GM12864 (cell line): ENCODE results near the gene ELK3.

Source experiments
- DNase-seq: peaks from one replicate; pipeline ENCODE4 v3.0.0-alpha.2; 2011; ENCODE audit warnings: low read depth
- H3K4me3 ChIP-seq: 2 replicates; pipeline ENCODE4 v1.5.1; 2011; ENCODE audit warnings: mild to moderate bottlenecking, low read depth, low read length, control low read depth
- CTCF ChIP-seq: IDR thresholded peaks from 2 replicates; pipeline ENCODE4 v1.5.1; 2011; ENCODE audit warnings: low read depth, mild to moderate bottlenecking, moderate library complexity, low read length, control low read depth, inconsistent platforms; ENCODE audit errors: missing control alignments

ELK3 gene

GRCh38 chr12:96238336-96239047 lies 44.3 kb downstream of the ELK3 start:
- no peak overlapping the region for H3K4me3 ChIP-seq
- no peak for DNase-seq
- no peak for TF ChIP-seq CTCF

GRCh38 chr12:96239711-96240635 lies 45.8 kb downstream of the ELK3 start:
- TF ChIP-seq CTCF = no peak
- H3K4me3 ChIP-seq = no peak overlapping the region
- no peak for DNase-seq

GRCh38 chr12:96240656-96241055 lies 46.5 kb downstream of the ELK3 start:
- H3K4me3 ChIP-seq = no peak overlapping the region
- TF ChIP-seq CTCF = no peak
- DNase-seq = no peak

- no peak overlapping the region for H3K4me3 ChIP-seq
- DNase-seq = no peak
- TF ChIP-seq CTCF = no peak
Measured at GRCh38 chr12:96241431-96241830, 47.3 kb downstream of the ELK3 start.

GRCh38 chr12:96241846-96242256 lies 47.7 kb downstream of the ELK3 start:
- no peak for TF ChIP-seq CTCF
- no peak overlapping the region for H3K4me3 ChIP-seq
- DNase-seq = no peak

GRCh38 chr12:96242597-96242996 lies 48.4 kb downstream of the ELK3 start:
- DNase-seq = no peak
- TF ChIP-seq CTCF = no peak
- no peak overlapping the region for H3K4me3 ChIP-seq
